Measurements from ENCODE around the gene EPS8L2. TPM values are rescaled to one million over a fixed set of nuclear protein-coding genes. Genes with fewer than 3 reads are reported as not detected.
A peak's percentile ranks its signal among the peaks of the same experiment; 100 is the strongest.

The EPS8L2 gene
- 100 to 1,000 TPM; 107 to 193 (median 140) TPM for total RNA-seq

DNA sequence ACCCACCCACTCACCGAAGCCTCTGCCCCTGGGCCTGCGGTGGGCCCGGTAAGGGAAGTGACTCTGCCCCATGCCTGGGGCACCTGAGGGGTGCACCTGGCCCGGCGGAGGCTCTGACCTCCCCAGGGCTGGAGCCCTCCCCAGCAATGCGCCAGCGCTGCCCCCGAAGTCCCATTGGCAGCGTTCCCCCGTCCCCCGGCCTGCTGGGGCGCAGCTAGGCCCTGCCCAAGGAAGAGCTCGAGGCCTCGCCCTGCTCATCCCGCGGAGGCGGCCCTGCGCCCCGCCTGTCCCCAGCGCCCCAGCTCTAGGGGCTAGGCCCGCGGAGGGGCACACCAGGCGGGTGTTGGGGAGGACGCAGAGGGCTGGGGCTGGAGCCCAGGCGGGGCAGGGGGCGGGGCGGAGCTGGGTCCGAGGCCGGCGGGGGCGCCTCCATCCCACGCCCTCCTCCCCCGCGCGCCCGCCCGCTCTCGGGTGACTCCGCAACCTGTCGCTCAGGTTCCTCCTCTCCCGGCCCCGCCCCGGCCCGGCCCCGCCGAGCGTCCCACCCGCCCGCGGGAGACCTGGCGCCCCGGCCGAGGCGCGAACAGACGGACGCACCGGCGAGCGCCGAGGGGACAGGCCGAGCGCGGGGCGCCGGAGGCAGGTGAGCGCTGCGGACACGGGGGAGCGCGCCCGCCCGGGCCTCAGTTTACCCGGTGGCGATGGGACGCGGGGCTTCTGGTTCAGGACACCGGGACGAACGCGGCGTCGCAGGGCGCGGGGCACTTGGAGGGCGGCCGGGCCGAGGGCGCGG, at the start of gene EPS8L2:
TSS of gene EPS8L2 (plus strand) at position 586 of the 793 bp plus-strand sequence. CDS start 3,177 bp downstream, outside the sequence.
- WGBS = under 1% methylated on average over 16 of the region's 90 CpGs
- Histone ChIP-seq H3K27me3 (no peaks in the 10 kb centered on the region), H3K4me1 (peaks cover 82% of the 10 kb centered on the region), H3K36me3 (peaks cover 1% of the 10 kb centered on the region), H3K4me3 (peak within 1 kb of the TSS; percentile 58), H3K9me3 (no peaks in the 10 kb centered on the region), H3K27ac (peak within 1 kb of the TSS; percentile 87)
- DNase-seq (ENCODE audit: low spot score in 2 of 2) = peak in 1 of 2 donors; percentile 75
- TF ChIP-seq, protein P1, sequence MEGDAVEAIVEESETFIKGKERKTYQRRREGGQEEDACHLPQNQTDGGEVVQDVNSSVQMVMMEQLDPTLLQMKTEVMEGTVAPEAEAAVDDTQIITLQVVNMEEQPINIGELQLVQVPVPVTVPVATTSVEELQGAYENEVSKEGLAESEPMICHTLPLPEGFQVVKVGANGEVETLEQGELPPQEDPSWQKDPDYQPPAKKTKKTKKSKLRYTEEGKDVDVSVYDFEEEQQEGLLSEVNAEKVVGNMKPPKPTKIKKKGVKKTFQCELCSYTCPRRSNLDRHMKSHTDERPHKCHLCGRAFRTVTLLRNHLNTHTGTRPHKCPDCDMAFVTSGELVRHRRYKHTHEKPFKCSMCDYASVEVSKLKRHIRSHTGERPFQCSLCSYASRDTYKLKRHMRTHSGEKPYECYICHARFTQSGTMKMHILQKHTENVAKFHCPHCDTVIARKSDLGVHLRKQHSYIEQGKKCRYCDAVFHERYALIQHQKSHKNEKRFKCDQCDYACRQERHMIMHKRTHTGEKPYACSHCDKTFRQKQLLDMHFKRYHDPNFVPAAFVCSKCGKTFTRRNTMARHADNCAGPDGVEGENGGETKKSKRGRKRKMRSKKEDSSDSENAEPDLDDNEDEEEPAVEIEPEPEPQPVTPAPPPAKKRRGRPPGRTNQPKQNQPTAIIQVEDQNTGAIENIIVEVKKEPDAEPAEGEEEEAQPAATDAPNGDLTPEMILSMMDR (IDR thresholded peaks at IDR 0.05) = no peak
- no peak for TF ChIP-seq POLR2AphosphoS5 (IDR thresholded peaks at IDR 0.05)
- TF ChIP-seq EP300 (IDR thresholded peaks at IDR 0.05) = no peak
- TF ChIP-seq POLR2A (IDR thresholded peaks at IDR 0.05) = no peak

DNA sequence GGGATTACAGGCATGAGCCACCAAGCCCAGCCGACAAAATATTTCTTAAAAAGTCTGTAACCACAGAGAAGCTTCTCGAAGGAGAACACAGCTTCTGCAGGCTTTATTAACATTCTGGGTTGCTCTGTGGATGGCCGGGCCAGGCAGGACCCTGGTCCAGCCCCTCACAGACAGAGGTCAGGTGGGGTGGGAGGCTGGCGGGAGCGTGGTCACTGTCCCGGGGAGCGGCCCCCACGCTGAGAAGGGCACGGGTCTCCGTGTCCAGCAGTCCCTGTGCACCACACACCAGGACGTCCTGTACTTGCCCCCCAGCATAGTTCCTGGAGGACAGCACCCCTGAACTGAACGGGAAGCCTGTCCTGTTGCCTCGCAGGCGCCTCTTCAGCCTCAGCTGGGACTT, 49.6 kb upstream of the EPS8L2 start:
- no peaks in the 10 kb centered on the region for H3K9me3 ChIP-seq
- no peak overlapping the region for H3K27ac ChIP-seq
- WGBS = 94% methylated on average over 13 of the region's 14 CpGs
- H3K4me1 ChIP-seq = peaks cover 11% of the 10 kb centered on the region
- peaks cover 41% of the 10 kb centered on the region for H3K36me3 ChIP-seq
- no peak for DNase-seq (ENCODE audit: low spot score in 2 of 2)
- no peaks in the 10 kb centered on the region for H3K27me3 ChIP-seq
- TF ChIP-seq POLR2AphosphoS5 (IDR thresholded peaks at IDR 0.05) (no peak), POLR2A (IDR thresholded peaks at IDR 0.05) (no peak), EP300 (IDR thresholded peaks at IDR 0.05) (no peak)
- TF ChIP-seq, protein P1 (IDR thresholded peaks at IDR 0.05) = no peak
- H3K4me3 ChIP-seq = no peak overlapping the region

DNA sequence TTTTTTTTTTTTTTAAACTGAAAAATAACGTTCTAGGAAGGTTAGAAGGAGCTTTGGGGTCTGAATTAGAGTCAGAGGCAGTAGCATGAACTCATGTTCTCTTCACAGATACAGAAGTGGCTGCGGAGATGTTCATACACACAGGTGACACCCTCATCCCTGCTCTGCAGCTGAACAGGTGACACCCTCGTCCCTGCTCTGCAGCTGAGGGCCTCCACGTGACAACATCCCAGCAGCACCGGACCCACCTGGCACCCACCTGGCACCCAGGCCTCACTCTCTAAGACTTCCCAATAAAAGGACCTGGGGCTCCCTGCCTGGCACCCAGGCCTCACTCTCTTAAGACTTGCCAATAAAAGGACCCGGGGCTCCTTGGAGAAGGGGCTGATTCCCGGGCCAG, 49.2 kb upstream of the EPS8L2 start:
- DNase-seq (ENCODE audit: low spot score in 2 of 2) = no peak
- peaks cover 11% of the 10 kb centered on the region for H3K4me1 ChIP-seq
- TF ChIP-seq POLR2A (IDR thresholded peaks at IDR 0.05) (no peak), EP300 (IDR thresholded peaks at IDR 0.05) (no peak), POLR2AphosphoS5 (IDR thresholded peaks at IDR 0.05) (no peak)
- TF ChIP-seq, protein P1 (IDR thresholded peaks at IDR 0.05) = no peak
- peaks cover 43% of the 10 kb centered on the region for H3K36me3 ChIP-seq
- WGBS = 88% methylated on average over 7 of the region's 7 CpGs
- no peak overlapping the region for H3K27ac ChIP-seq
- no peaks in the 10 kb centered on the region for H3K27me3 ChIP-seq
- H3K4me3 ChIP-seq = no peak overlapping the region
- H3K9me3 ChIP-seq = no peaks in the 10 kb centered on the region

DNA sequence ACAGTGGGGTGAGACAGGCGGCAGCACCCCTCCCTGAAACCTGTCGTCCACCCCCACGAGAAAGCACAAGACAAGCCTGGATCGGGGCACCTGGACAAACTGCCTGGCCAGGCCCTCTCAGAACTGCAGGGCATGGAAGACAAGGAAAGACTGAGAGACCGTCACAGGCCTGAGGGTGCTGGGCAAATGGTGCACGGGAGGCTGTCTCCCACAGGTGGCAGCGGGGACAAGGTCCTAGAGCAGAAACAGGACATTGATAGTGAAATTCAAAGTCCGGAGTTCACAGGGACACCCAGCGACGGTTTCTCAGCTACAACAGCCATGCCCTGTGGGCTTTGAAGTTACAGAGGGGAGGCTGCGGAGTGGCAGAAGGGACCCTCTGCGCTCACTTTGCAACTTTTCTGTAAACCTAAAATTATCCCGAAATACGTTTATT, 48.3 kb upstream of the EPS8L2 start:
- H3K27ac ChIP-seq = no peak overlapping the region
- H3K27me3 ChIP-seq = no peaks in the 10 kb centered on the region
- peaks cover 11% of the 10 kb centered on the region for H3K4me1 ChIP-seq
- H3K9me3 ChIP-seq = no peaks in the 10 kb centered on the region
- peaks cover 47% of the 10 kb centered on the region for H3K36me3 ChIP-seq
- no peak for TF ChIP-seq POLR2AphosphoS5 (IDR thresholded peaks at IDR 0.05)
- TF ChIP-seq, protein P1 (IDR thresholded peaks at IDR 0.05) = no peak
- TF ChIP-seq POLR2A (IDR thresholded peaks at IDR 0.05) = no peak
- TF ChIP-seq EP300 (IDR thresholded peaks at IDR 0.05) = no peak
- DNase-seq (ENCODE audit: low spot score in 2 of 2) = no peak
- WGBS = 95% methylated on average over 10 of the region's 14 CpGs
- no peak overlapping the region for H3K4me3 ChIP-seq

DNA sequence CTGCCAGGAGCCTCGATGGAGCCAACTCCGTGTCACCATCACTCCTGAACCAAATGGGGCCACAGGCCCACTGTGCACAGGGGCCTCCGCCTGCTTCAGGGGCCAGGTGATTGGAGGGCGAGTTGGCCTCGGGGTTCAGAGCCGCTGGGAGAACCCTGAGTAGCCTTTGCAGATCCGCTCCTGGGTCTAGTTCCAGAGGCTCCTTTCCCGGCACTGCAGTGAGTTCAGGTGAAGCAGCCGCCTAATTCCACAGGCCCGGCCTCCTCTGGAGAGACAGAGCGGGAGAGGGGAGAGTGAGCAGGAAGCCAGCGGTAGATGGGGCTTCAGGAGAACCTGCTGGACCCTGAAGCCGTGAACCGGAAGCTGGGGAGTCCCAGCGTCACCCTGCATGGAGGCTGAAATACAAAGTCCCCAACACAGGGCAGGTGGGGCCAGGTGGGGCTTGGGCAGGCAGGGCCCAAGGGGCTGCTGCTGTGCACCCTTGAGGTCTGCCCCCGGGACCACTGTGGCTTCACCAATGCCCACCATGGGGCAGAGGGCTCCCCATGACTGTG, 46.4 kb upstream of the EPS8L2 start:
- WGBS = 86% methylated on average over 16 of the region's 16 CpGs
- H3K27ac ChIP-seq = no peak overlapping the region
- H3K4me1 ChIP-seq = peaks cover 11% of the 10 kb centered on the region
- H3K9me3 ChIP-seq = no peaks in the 10 kb centered on the region
- no peak for TF ChIP-seq POLR2A (IDR thresholded peaks at IDR 0.05)
- no peak for TF ChIP-seq EP300 (IDR thresholded peaks at IDR 0.05)
- TF ChIP-seq POLR2AphosphoS5 (IDR thresholded peaks at IDR 0.05) = no peak
- TF ChIP-seq, protein P1 (IDR thresholded peaks at IDR 0.05) = no peak
- peaks cover 38% of the 10 kb centered on the region for H3K36me3 ChIP-seq
- no peak overlapping the region for H3K4me3 ChIP-seq
- H3K27me3 ChIP-seq = no peaks in the 10 kb centered on the region
- DNase-seq (ENCODE audit: low spot score in 2 of 2) = no peak

Data from suprapubic skin (tissue), 4 donors.